ENCODE measurements around the gene MYO7A. TPM values are rescaled to one million over a fixed set of nuclear protein-coding genes. Genes with fewer than 3 reads are reported as not detected.

Gene MYO7A
- total RNA-seq, 2 experiments from 2014 or later: not detected

DNA sequence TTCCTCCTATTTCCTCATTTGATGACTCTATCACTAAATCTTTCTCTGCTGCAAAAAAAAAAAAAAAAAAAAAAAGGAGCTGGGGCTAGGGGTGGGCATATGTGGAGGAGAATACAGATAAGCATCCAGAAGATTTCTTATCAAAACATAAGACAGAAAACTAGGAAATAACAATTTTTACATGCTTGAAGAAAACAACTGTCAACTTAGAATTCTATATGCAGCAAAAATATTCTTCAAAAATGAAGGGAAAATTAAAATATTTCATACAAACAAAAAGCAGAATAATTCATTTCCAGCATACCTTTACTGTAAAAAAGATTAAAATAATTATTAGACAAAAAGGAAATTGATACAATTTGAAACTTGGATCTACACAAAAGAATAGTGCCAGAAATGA, 134.8 kb downstream of the MYO7A start:
- intact Hi-C loops (cut with micrococcal nuclease): no loop called here
- no peaks in the 10 kb centered on the region for H3K36me3 Mint-ChIP-seq (ENCODE audit: low read depth)
- H3K9me3 Mint-ChIP-seq: peaks cover 14% of the 10 kb centered on the region
- DNase-seq: no peak
- no peak overlapping the region for H3K4me3 Mint-ChIP-seq
- no peak overlapping the region for H3K27ac Mint-ChIP-seq
- CTCF ChIA-PET: interaction anchor here (0.6 to 1.1 kb wide), 2 partner anchors 286 to 785 kb away, joined by 3 to 4 read pairs; no protein-coding TSS in a partner anchor
- H3K4me1 Mint-ChIP-seq (ENCODE audit: low read depth): no peaks in the 10 kb centered on the region
- peaks cover 14% of the 10 kb centered on the region for H3K27me3 Mint-ChIP-seq (ENCODE audit: low read depth)

Other genes starting within 250 kb of the MYO7A start
- not detected for gene B3GNT6, start 93.8 kb upstream of the MYO7A start, total RNA-seq
- 1 to 10 TPM in 1 of 2 experiments, under 1 TPM in 1; 0.79 to 1.5 TPM for gene CAPN5, start 61.3 kb upstream of the MYO7A start, total RNA-seq
- not detected for gene OMP, start 25.4 kb upstream of the MYO7A start, total RNA-seq
- gene GDPD4, start 173.4 kb downstream of the MYO7A start, total RNA-seq: not detected

Measured in activated naive CD4-positive, alpha-beta T cell treated with anti-CD3 and anti-CD28 coated beads for 36 hours (primary cell).